ENCODE results near the gene RNF217.

The RNF217 gene

GRCh38 chr6:124955108-124955856, 7.0 kb upstream of the RNF217 start:
- no peak for TF ChIP-seq CTCF (IDR thresholded peaks at IDR 0.05; ENCODE audit: borderline replicate concordance, insufficient read depth, low read depth, low read length)
- H3K4me3 ChIP-seq (ENCODE audit: low read depth, low read length) = no peak overlapping the region

- no peak overlapping the region for H3K4me3 ChIP-seq (ENCODE audit: low read depth, low read length)
- TF ChIP-seq CTCF (IDR thresholded peaks at IDR 0.05; ENCODE audit: borderline replicate concordance, insufficient read depth, low read depth, low read length) = no peak
Observed at GRCh38 chr6:124956018-124956417, 6.2 kb upstream of the RNF217 start.

- H3K4me3 ChIP-seq (ENCODE audit: low read depth, low read length) = no peak overlapping the region
- TF ChIP-seq CTCF (IDR thresholded peaks at IDR 0.05; ENCODE audit: borderline replicate concordance, insufficient read depth, low read depth, low read length) = no peak
Observed at GRCh38 chr6:124958149-124958548, 4.1 kb upstream of the RNF217 start.

- no peak for TF ChIP-seq CTCF (IDR thresholded peaks at IDR 0.05; ENCODE audit: borderline replicate concordance, insufficient read depth, low read depth, low read length)
Observed at GRCh38 chr6:124958759-124959354, 3.4 kb upstream of the RNF217 start.

GRCh38 chr6:124960757-124961463, 1.3 kb upstream of the RNF217 start:
- no peak for TF ChIP-seq CTCF (IDR thresholded peaks at IDR 0.05; ENCODE audit: borderline replicate concordance, insufficient read depth, low read depth, low read length)
- no peak overlapping the region for H3K4me3 ChIP-seq (ENCODE audit: low read depth, low read length)

More at GRCh38 chr6:124958759-124959354, 3.4 kb upstream of the RNF217 start:
- no peak overlapping the region for H3K4me3 ChIP-seq (ENCODE audit: low read depth, low read length)

GRCh38 chr6:124961464-124961776, 817 bp upstream of the RNF217 start:
- H3K4me3 ChIP-seq (ENCODE audit: low read depth, low read length) = no peak overlapping the region

More at GRCh38 chr6:124961464-124961776, 817 bp upstream of the RNF217 start:
- TF ChIP-seq CTCF (IDR thresholded peaks at IDR 0.05; ENCODE audit: borderline replicate concordance, insufficient read depth, low read depth, low read length) = no peak

Measured in GM12875 (cell line).